NOMO-1 (cell line): ENCODE results near the gene ANAPC13.
A peak's percentile ranks its signal among the peaks of the same experiment; 100 is the strongest.

Experiments
- DNase-seq, 2 experiments: peaks; one replicate each; lab custom pipeline; 2025; ENCODE audit not compliant: unreplicated experiment in 2 of 2; lab: John Stamatoyannopoulos, UW

The ANAPC13 gene

GRCh38 chr3:134457376-134458074, 28.3 kb downstream of the ANAPC13 start:
- DNase-seq = no peak

DNA sequence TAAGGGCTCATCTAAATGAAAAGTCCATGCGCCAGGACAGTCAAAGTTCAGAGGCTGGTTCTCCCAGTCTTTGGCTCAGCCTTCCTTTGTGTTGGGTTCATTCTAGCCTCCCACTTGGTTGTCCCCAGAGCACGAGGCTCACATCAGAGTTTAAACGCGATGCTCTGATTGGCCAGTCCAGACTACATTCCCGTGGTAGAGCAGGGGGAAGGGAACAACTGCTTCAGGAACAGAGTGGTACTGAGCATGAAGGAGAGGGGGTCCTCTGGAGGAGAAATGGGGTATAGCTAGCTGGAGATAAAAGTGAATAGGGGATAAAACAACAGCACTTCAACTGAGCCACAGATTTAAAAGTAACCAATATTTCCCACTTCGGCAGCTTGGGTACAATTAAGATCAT, 32.2 kb downstream of the ANAPC13 start:
- DNase-seq = no peak

- DNase-seq = peak in 1 of 2 experiments; percentile 13
Observed at GRCh38 chr3:134449951-134450350, 35.8 kb downstream of the ANAPC13 start.

DNA sequence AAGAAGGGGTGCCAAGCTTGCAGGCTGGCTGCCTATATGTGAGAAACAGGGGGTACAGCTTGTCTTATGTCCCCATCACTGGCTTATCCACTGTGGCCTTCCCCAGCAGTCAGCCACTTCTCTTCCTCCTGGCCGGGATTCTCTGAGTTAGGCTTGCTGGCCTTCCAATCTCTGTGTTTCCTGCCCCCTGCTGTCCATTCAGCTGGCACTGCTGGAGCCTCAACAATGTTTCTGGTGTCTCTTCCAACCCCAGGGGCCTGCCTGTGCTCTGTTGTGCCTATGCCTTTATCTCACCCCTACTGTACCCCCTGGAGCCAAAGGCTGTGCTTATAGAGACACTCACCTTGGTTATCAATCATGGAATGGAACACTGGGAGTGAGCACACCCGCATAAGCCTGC, 36.5 kb downstream of the ANAPC13 start:
- no peak for DNase-seq

- DNase-seq = no peak
Observed at GRCh38 chr3:134448664-134449063, 37.1 kb downstream of the ANAPC13 start.

DNA sequence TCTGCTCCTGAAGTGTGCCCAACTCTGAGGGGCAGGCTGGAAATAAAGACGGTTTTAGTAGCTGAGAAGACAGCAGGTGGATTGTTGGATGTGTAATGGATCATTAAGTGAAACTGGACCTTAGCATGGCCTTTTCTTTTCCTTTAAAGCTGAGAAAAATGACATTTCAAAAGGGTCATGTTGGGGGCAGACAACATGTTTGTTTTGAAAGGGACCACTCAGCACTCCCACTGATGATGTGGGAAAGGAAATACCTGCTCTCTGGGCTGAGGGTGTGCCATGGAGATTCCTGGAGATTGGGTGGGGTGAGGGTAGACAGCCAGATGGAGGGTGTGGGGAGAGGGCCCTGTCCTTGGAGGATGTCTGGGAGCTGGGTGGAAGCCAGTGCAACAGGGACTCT, 38.4 kb downstream of the ANAPC13 start:
- DNase-seq = no peak

- no peak for DNase-seq
Observed at GRCh38 chr3:134446800-134447199, 39.0 kb downstream of the ANAPC13 start.

DNA sequence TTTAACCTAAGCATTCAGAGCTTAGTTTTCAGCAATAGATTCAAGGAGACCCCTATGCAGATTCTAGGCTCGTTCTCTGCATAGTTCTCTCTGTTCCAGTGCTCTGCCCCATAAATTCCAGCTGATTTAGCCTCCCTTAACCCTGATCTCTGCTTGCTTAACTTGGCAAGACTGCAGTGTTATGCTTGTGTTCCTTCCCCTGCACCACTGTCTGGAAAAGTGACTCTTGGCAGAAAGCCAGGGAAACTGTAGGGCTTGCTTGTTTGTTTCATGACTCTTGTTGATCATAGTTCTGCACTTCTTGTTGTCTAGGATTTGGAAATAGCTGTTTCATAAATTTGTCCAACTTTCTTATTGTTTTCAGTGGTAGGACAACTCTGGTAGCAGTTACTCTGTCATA, 40.1 kb downstream of the ANAPC13 start:
- no peak for DNase-seq

GRCh38 chr3:134445095-134445494, 40.7 kb downstream of the ANAPC13 start:
- DNase-seq = no peak

GRCh38 chr3:134441821-134442220, 44.0 kb downstream of the ANAPC13 start:
- DNase-seq = no peak

DNA sequence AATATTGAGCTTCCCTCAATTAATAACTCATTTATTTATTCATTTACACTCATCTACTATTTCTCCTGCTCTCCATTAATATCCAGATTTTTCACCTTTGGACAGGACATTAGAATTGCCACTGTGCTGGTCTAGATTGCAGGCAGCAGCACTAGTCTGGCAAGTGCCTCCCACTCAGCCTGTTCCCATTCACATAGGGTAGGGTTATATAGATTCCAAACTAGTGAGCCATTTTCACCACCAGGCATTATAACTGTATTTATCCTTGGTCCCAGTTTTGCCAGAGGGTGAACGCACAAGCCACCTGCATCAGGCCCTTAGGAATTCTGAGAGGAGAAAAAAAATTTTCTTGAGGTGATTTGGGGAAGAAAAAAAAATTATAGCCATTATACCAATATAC, 44.5 kb downstream of the ANAPC13 start:
- no peak for DNase-seq

GRCh38 chr3:134437211-134437752, 48.5 kb downstream of the ANAPC13 start:
- no peak for DNase-seq

DNA sequence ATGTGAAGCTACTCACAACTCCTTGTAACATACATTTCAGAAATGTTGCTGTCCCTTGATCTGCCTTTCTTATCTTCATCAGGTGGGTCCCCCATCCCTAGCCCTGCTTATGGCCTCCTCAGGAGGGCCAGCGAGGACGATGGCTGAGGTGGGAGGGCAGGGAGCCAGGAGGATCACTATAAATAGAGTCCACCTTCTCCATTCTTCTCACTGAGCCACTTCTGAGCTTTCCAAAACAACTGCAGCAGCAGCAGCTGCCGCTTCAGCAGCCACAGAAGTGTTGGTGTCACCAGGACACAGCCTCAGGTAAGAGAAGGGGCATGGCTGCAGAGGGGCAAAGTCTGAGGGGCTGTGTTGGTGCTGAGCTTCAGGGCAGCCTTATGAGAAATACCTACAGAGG, 53.5 kb downstream of the ANAPC13 start:
- no peak for DNase-seq

GRCh38 chr3:134430950-134431445, 54.8 kb downstream of the ANAPC13 start:
- DNase-seq = no peak

DNA sequence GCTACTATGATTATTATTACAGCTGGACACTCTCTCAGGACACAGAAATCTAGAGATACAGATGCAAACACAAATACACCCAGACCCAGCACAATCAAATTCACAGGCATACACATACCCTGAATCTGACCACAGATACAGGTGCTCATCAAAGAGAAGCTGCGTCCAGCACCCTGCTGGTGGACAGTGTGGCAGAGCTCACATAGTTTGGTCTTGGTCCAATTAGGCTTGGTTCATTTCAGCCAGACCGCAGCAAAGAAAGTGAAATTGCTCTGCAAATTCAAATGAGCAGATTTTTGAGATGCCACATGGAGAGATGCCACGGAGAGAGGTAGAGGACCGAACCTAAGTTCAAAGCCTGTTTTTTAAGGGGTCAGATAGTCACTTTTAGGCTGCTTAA, 55.6 kb downstream of the ANAPC13 start:
- DNase-seq = no peak

DNA sequence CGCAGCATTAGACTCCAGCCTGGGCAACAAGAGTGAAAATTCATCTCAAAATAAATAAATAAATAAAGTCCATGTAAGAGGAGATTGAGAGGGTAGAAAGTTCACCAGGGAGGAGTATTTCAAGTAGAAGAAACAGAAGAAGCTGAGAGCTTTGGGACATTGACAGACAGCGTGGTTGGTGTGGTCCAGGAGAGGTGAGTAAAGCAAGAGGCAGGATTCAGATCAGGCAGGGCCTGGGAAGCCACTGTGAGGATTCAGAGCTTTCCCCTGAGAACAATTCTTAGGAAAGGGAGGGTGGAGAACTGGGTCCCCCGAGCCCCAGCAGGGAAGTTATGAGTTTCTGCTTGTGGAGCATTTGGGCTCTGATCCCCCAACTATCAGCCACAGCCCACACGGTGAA, 57.4 kb downstream of the ANAPC13 start:
- no peak for DNase-seq
